HEK293 (cell line): Measurements from ENCODE around the gene WWTR1.

Source experiments
- CTCF ChIA-PET: fragments of 350-600 bp; formaldehyde crosslinking; extraction: SDS; loops from one replicate; lab custom pipeline; 2021; ENCODE audit warnings: antibody characterized with exemption; lab: Yijun Ruan, JAX
- POLR2A ChIA-PET: fragments of 300-600 bp; formaldehyde crosslinking; extraction: SDS; loops from one replicate; lab custom pipeline; 2020; ENCODE audit warnings: antibody characterized with exemption, inconsistent platforms; lab: Yijun Ruan, JAX
- H3K27ac ChIP-seq: fragments of 200-500 bp; sonication (Bioruptor generic); 2 replicates; pipeline ENCODE4 v1.5.1; 2014; ENCODE audit warnings: low read depth, low read length, control low read depth, inconsistent platforms; ENCODE audit errors: extremely low read depth
- H3K36me3 ChIP-seq, 2 experiments: fragments of 200-500 bp in 1 of 2; sonication (Bioruptor generic) in 1 of 2; 1 replicate in 1 of 2; 2 replicates in 1 of 2; pipeline ENCODE4 v1.5.1; 2014 to 2017; ENCODE audit warnings: inconsistent platforms in 2 of 2, low read length in 2 of 2; ENCODE audit not compliant: control insufficient read depth in 2 of 2, insufficient read depth in 1 of 2
- H3K4me1 ChIP-seq: fragments of 200-500 bp; sonication (Bioruptor generic); 2 replicates; pipeline ENCODE4 v1.5.1; 2014; ENCODE audit warnings: mild to moderate bottlenecking, low read length, inconsistent platforms; ENCODE audit not compliant: control insufficient read depth, insufficient read depth
- H3K4me3 ChIP-seq: 2 replicates; pipeline ENCODE4 v1.5.1; 2011; ENCODE audit warnings: low read depth, mild to moderate bottlenecking, control low read depth, low read length, moderate library complexity
- H3K9me3 ChIP-seq: fragments of 200-500 bp; sonication (Bioruptor generic); 2 replicates; pipeline ENCODE4 v1.5.1; 2014; ENCODE audit warnings: low read depth, low read length, inconsistent platforms; ENCODE audit not compliant: control insufficient read depth, insufficient read depth
- BCL6B ChIP-seq: fragments of 450-650 bp; formaldehyde crosslinking; IDR thresholded peaks from 2 replicates; pipeline ENCODE4 v1.5.1; 2017; ENCODE audit warnings: missing biosample characterization, missing genetic modification characterization
- GLIS1 ChIP-seq: fragments of 450-650 bp; formaldehyde crosslinking; IDR thresholded peaks from 2 replicates; pipeline ENCODE4 v1.5.1; 2016; ENCODE audit warnings: missing biosample characterization, missing genetic modification characterization
- KLF7 ChIP-seq: fragments of 450-650 bp; formaldehyde crosslinking; IDR thresholded peaks from 2 replicates; pipeline ENCODE4 v1.5.1; 2016; ENCODE audit warnings: missing biosample characterization, missing genetic modification characterization, borderline replicate concordance
- ZBTB11 ChIP-seq: fragments of 450-650 bp; formaldehyde crosslinking; conservative IDR thresholded peaks from 2 replicates; pipeline ENCODE4 v1.5.1; 2016; ENCODE audit warnings: low read depth, missing biosample characterization, missing genetic modification characterization
- ZBTB20 ChIP-seq: fragments of 450-650 bp; formaldehyde crosslinking; IDR thresholded peaks from 2 replicates; pipeline ENCODE4 v1.5.1; 2016; ENCODE audit warnings: missing biosample characterization, missing genetic modification characterization
- ZBTB48 ChIP-seq: fragments of 450-650 bp; formaldehyde crosslinking; IDR thresholded peaks from 2 replicates; pipeline ENCODE4 v1.5.1; 2016; ENCODE audit warnings: missing biosample characterization, missing genetic modification characterization
- ZNF133 ChIP-seq: fragments of 450-650 bp; formaldehyde crosslinking; IDR thresholded peaks from 2 replicates; pipeline ENCODE4 v1.5.1; 2016; ENCODE audit warnings: missing biosample characterization, missing genetic modification characterization
- ZNF146 ChIP-seq: fragments of 450-650 bp; formaldehyde crosslinking; IDR thresholded peaks from 2 replicates; pipeline ENCODE4 v1.5.1; 2016; ENCODE audit warnings: missing biosample characterization, missing genetic modification characterization
- ZNF157 ChIP-seq: fragments of 450-650 bp; formaldehyde crosslinking; IDR thresholded peaks from 2 replicates; pipeline ENCODE4 v1.5.1; 2016; ENCODE audit warnings: missing biosample characterization, missing genetic modification characterization
- ZNF221 ChIP-seq: fragments of 450-650 bp; formaldehyde crosslinking; IDR thresholded peaks from 2 replicates; pipeline ENCODE4 v1.5.1; 2017; ENCODE audit warnings: missing biosample characterization, missing genetic modification characterization, borderline replicate concordance
- ZNF391 ChIP-seq: fragments of 450-650 bp; formaldehyde crosslinking; IDR thresholded peaks from 2 replicates; pipeline ENCODE4 v1.5.1; 2016; ENCODE audit warnings: low read depth, missing biosample characterization, missing genetic modification characterization, borderline replicate concordance
- ZNF596 ChIP-seq: fragments of 450-650 bp; IDR thresholded peaks from 2 replicates; pipeline ENCODE4 v1.5.0; 2018; ENCODE audit warnings: missing biosample characterization, mild to moderate bottlenecking, missing genetic modification characterization, moderate library complexity
- ZNF621 ChIP-seq: fragments of 450-650 bp; formaldehyde crosslinking; IDR thresholded peaks from 2 replicates; pipeline ENCODE4 v1.5.1; 2017; ENCODE audit warnings: missing biosample characterization, missing genetic modification characterization
- ZNF629 ChIP-seq: fragments of 450-650 bp; formaldehyde crosslinking; IDR thresholded peaks from 2 replicates; pipeline ENCODE4 v1.5.1; 2017; ENCODE audit warnings: missing biosample characterization, missing genetic modification characterization
- ZNF658 ChIP-seq: fragments of 450-650 bp; formaldehyde crosslinking; IDR thresholded peaks from 2 replicates; pipeline ENCODE4; 2016; ENCODE audit warnings: missing biosample characterization, missing genetic modification characterization
- ZNF768 ChIP-seq: fragments of 450-650 bp; formaldehyde crosslinking; IDR thresholded peaks from 2 replicates; pipeline ENCODE4 v1.5.1; 2018; ENCODE audit warnings: missing biosample characterization, mild to moderate bottlenecking, missing genetic modification characterization
- ZNF792 ChIP-seq: fragments of 450-650 bp; formaldehyde crosslinking; IDR thresholded peaks from 2 replicates; pipeline ENCODE4 v1.5.1; 2016; ENCODE audit warnings: missing biosample characterization, missing genetic modification characterization
- ZSCAN5A ChIP-seq: fragments of 450-650 bp; formaldehyde crosslinking; IDR thresholded peaks from 2 replicates; pipeline ENCODE4 v1.5.1; 2016; ENCODE audit warnings: missing biosample characterization, missing genetic modification characterization
- TF ChIP-seq, protein P1 (sequence below): fragments of 450-650 bp; formaldehyde crosslinking; IDR thresholded peaks from 2 replicates; pipeline ENCODE4 v1.5.1; 2016; ENCODE audit warnings: missing biosample characterization, missing genetic modification characterization, borderline replicate concordance
- TF ChIP-seq, protein P2 (sequence below): fragments of 450-650 bp; formaldehyde crosslinking; IDR thresholded peaks from 2 replicates; pipeline ENCODE4 v1.5.1; 2017; ENCODE audit warnings: missing biosample characterization, missing genetic modification characterization
- TF ChIP-seq, protein P3 (sequence below): fragments of 450-650 bp; formaldehyde crosslinking; IDR thresholded peaks from 2 replicates; pipeline ENCODE4 v1.5.1; 2016; ENCODE audit warnings: missing biosample characterization, missing genetic modification characterization
- TF ChIP-seq, protein P4 (sequence below): fragments of 450-650 bp; formaldehyde crosslinking; IDR thresholded peaks from 2 replicates; pipeline ENCODE4 v1.5.1; 2016; ENCODE audit warnings: missing biosample characterization, missing genetic modification characterization

WWTR1 gene

DNA sequence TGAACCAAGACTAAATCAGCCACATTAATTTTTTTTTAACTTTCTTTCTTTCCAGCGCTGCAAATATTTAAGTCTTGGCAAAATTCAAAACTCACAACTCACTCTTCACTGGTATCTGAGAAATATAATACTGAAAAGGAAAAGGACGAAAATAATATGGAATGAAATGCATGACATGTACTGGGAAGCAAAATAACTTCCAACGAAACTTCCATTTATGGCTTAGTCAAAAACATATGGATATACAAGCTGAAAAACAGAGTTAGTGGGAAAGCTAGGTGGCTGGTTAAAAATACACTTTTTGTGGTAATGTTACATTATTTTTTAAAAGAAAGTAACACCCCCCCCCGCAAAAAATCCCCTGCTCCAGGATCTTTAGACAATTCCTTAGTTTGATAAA, 97.2 kb downstream of the WWTR1 start:
- H3K9me3 ChIP-seq: no peaks in the 10 kb centered on the region
- H3K36me3 ChIP-seq: no peaks in the 10 kb centered on the region
- TF ChIP-seq ZNF658 (no peak), ZNF768 (tag by site-specific recombination) (no peak), ZNF221 (tag by site-specific recombination) (no peak), ZSCAN5A (no peak), KLF7 (tag by site-specific recombination) (no peak), ZNF157 (tag by site-specific recombination) (no peak), ZNF146 (tag by site-specific recombination) (no peak), ZBTB11 (tag by site-specific recombination) (no peak), ZNF596 (no peak), ZNF391 (tag by site-specific recombination) (no peak), ZNF133 (no peak), ZNF621 (tag by site-specific recombination) (no peak), BCL6B (tag by site-specific recombination) (no peak), ZNF792 (no peak), ZBTB48 (no peak), ZNF629 (no peak)
- TF ChIP-seq, protein P1, sequence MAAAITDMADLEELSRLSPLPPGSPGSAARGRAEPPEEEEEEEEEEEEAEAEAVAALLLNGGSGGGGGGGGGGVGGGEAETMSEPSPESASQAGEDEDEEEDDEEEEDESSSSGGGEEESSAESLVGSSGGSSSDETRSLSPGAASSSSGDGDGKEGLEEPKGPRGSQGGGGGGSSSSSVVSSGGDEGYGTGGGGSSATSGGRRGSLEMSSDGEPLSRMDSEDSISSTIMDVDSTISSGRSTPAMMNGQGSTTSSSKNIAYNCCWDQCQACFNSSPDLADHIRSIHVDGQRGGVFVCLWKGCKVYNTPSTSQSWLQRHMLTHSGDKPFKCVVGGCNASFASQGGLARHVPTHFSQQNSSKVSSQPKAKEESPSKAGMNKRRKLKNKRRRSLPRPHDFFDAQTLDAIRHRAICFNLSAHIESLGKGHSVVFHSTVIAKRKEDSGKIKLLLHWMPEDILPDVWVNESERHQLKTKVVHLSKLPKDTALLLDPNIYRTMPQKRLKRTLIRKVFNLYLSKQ (tag by site-specific recombination): no peak
- TF ChIP-seq, all 188 proteins: peak for 0
- ChIA-PET CTCF (interaction anchor here (1.0 to 1.7 kb wide), 2 partner anchors 8 to 157 kb away, joined by 3 to 8 read pairs; no protein-coding TSS in a partner anchor), POLR2A (no interaction called here)
- H3K27ac ChIP-seq: no peak overlapping the region
- H3K4me1 ChIP-seq: no peaks in the 10 kb centered on the region
- no peak overlapping the region for H3K4me3 ChIP-seq

GRCh38 chr3:149560001-149560400, 97.8 kb downstream of the WWTR1 start:
- Histone ChIP-seq H3K27ac (no peak overlapping the region), H3K4me3 (no peak overlapping the region), H3K4me1 (no peaks in the 10 kb centered on the region), H3K9me3 (no peaks in the 10 kb centered on the region), H3K36me3 (no peaks in the 10 kb centered on the region)
- ChIA-PET POLR2A (no interaction called here), CTCF (interaction anchor here (1.7 kb wide), 1 partner anchor 9 kb away, joined by 8 read pairs; no protein-coding TSS in a partner anchor)
- TF ChIP-seq GLIS1 (no peak), ZBTB20 (tag by site-specific recombination) (no peak), ZNF221 (tag by site-specific recombination) (no peak)
- TF ChIP-seq, protein P2, sequence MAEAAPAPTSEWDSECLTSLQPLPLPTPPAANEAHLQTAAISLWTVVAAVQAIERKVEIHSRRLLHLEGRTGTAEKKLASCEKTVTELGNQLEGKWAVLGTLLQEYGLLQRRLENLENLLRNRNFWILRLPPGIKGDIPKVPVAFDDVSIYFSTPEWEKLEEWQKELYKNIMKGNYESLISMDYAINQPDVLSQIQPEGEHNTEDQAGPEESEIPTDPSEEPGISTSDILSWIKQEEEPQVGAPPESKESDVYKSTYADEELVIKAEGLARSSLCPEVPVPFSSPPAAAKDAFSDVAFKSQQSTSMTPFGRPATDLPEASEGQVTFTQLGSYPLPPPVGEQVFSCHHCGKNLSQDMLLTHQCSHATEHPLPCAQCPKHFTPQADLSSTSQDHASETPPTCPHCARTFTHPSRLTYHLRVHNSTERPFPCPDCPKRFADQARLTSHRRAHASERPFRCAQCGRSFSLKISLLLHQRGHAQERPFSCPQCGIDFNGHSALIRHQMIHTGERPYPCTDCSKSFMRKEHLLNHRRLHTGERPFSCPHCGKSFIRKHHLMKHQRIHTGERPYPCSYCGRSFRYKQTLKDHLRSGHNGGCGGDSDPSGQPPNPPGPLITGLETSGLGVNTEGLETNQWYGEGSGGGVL (tag by site-specific recombination): no peak
- TF ChIP-seq, protein P3, sequence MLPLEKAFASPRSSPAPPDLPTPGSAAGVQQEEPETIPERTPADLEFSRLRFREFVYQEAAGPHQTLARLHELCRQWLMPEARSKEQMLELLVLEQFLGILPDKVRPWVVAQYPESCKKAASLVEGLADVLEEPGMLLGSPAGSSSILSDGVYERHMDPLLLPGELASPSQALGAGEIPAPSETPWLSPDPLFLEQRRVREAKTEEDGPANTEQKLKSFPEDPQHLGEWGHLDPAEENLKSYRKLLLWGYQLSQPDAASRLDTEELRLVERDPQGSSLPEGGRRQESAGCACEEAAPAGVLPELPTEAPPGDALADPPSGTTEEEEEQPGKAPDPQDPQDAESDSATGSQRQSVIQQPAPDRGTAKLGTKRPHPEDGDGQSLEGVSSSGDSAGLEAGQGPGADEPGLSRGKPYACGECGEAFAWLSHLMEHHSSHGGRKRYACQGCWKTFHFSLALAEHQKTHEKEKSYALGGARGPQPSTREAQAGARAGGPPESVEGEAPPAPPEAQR: no peak
- TF ChIP-seq, protein P4, sequence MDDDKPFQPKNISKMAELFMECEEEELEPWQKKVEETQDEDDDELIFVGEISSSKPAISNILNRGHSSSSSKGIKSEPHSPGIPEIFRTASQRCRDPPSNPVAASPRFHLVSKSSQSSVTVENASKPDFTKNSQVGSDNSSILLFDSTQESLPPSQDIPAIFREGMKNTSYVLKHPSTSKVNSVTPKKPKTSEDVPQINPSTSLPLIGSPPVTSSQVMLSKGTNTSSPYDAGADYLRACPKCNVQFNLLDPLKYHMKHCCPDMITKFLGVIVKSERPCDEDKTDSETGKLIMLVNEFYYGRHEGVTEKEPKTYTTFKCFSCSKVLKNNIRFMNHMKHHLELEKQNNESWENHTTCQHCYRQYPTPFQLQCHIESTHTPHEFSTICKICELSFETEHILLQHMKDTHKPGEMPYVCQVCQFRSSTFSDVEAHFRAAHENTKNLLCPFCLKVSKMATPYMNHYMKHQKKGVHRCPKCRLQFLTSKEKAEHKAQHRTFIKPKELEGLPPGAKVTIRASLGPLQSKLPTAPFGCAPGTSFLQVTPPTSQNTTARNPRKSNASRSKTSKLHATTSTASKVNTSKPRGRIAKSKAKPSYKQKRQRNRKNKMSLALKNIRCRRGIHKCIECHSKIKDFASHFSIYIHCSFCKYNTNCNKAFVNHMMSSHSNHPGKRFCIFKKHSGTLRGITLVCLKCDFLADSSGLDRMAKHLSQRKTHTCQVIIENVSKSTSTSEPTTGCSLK (tag by site-specific recombination): no peak
